Activated CD8-positive, alpha-beta memory T cell treated with anti-CD3 and anti-CD28 coated beads, Interleukin-2, amount 50 U/mL, for 1 hour (primary cell): Measurements from ENCODE around the gene LIF.
"Not testable (repeated sequence)": the region's sequence is repeated elsewhere in the genome, so short reads cannot be mapped to it uniquely, and the experiment has no call there.

Source experiments
- DNase-seq: peaks from one replicate; pipeline ENCODE4 v3.0.0-alpha.2; 2020; ENCODE audit errors: extremely low read depth

LIF gene

DNA sequence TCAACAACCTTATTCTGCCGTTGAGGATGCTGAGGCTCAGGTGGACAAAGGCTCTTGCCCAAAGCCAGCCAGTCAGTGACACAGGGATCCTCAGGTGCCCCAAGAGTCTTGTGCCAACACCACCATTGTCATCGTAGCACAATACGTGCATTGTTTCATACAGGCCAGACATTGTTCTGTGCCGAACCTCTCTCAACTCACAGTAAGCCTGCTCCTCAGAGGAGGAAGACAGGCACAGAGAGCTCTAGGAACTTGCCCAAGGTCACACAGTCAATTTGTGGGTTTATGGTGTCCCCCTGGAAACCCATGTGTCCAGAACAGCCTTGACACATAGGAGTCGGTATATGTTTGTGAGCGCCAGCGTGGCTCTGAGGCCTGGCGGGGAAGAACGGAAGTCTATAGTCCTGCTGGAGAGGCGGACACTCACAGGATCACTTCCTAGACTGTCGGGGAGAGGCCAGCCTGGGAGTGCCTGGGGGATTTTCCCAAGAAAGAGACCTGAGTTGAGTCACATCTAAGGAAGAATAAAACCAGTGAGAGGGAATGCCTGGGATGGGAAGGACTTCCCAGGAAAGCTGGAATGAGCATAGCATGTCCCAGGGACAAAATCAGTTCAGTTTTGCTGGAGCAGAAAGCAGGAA is 20.2 kb downstream of the LIF start:
- no peak for DNase-seq

- no peak for DNase-seq
Measured at GRCh38 chr22:30225220-30225927, 21.2 kb downstream of the LIF start.

GRCh38 chr22:30224161-30224857 is 22.2 kb downstream of the LIF start:
- DNase-seq = no peak

GRCh38 chr22:30223303-30223702 is 23.3 kb downstream of the LIF start:
- DNase-seq = no peak

- no peak for DNase-seq
Measured at GRCh38 chr22:30222321-30222720, 24.2 kb downstream of the LIF start.

DNA sequence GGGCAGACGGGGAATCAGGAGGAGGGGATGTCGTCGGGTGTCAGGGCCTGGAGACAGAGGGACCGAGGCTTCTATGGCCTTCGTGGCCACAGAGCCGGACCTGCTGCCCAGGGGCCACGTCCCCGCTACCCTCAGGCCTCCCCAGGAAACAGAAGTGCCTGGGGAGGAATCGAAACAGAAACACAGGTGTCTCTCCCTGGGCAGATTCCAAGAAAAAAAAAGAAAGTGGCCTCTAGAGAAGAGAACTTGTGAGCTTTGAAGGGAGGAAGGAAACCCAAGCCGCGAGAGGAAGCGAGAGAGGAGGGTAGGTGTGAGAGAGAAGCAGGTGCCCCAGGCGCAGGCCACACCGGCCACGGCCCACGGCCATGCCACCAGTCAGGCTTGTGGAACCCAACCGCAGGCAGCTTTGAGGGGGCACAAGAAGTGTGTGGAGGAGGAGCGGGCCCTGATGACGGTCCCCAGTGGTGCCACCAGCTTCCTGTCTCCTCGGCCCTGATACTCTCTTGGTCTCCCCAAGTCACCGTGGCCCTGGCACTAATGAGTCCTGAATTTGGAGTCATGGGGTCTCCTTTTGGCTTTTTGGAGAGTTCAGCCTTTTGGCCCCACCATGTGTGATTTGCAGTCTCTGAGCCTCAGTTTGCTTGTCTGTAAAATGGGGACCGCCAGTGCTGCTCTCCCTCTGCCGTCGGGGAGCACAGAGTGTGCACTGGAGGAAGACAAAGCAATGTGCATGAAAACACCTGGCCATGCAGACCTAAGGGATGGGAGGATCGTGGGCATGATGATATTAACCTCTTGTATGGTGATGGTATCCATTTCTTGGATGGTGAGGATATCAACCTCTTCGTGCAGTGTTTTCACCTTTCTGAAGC is 25.2 kb downstream of the LIF start:
- peak; percentile 5 for DNase-seq

- DNase-seq = no peak
Measured at GRCh38 chr22:30220338-30221012, 26.1 kb downstream of the LIF start.

GRCh38 chr22:30219668-30220278 is 26.8 kb downstream of the LIF start:
- DNase-seq = no peak

DNA sequence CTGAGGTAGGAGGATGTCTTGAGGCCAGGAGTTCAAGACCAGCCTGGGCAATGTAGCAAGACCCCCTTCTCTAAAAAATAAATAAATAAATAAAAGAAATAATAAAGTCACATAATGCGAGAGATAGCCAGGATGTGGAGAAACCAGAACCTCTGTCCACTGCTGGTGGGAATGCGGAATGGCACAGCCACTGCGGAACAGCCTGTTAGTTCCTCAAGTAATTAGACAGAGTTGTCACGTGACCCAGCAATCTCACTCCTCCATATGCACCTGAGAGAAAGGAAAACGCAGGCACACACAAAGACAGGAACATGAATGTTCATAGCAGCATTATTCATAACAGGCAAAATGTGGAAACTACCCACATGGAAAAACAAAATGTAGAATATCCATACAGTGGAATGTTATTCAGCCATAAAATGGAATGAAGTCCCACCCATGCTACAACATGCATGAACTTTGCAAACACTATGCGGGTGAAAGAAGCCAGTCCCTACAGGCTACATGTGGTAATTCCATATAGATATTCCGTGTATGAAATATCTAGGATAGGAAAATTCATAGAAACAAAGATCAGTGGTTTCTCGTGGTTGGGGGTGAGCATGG is 27.4 kb downstream of the LIF start:
- DNase-seq = no peak

DNA sequence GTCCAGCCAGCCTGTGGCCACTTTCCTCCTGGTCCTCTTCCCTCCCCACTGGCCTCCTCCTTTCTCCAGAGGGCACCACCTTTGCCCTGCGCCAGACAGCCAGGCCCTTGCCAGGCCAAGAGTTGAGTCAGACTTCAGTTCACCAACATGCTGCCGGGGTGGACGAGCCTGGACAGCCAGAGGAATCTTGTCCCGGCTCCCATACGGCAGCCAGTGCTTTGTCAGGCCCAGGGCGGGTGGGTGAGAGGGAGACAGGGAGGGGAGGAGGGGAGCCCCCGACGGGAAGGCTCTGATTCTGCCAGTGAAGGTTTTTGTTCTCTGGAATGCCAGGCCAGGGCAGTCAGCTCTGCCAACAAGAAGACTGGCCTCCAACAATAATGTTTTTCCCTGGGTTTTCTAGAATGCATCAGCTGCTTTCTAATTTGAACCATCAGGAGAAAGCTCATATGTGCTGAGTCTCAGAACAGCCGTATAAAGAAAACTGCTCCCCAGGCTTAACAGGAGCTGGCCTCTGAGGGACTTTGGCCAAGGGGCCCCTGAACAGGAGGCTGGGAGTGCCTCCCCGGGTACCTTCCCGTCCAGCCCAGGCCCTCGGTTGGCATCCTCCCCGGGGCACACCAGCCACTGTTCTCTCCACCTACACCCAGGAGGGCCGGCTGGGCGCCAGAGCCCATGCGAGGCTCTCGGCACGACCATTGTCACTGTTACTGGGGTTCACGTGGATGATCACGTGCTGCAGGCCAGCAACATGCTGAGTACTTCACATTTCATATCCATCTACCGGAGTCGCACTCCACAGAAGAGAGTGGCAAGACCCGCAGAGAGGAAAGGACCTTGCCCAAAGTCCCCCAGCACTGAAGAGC is 28.6 kb downstream of the LIF start:
- DNase-seq = no peak

DNA sequence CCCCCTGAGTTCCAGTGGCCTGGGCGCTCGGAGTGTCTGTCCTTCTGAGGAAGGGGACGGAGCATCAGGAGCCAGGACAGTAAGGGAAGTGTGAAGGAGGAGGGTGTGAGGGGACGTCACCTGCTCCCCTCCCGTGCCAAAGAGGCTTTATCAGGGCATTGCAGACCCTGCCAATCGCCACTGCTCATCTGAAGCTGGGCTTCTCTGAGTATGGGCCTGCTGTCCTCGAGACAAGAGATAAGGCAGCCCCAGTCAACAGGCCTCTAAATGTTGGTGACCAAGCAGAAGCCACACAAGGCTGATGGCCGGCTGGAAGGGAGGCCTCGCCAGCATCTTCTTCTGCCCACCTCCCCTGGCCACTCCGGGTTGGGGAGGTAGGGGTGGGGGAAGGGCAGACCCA is 29.8 kb downstream of the LIF start:
- no peak for DNase-seq

DNA sequence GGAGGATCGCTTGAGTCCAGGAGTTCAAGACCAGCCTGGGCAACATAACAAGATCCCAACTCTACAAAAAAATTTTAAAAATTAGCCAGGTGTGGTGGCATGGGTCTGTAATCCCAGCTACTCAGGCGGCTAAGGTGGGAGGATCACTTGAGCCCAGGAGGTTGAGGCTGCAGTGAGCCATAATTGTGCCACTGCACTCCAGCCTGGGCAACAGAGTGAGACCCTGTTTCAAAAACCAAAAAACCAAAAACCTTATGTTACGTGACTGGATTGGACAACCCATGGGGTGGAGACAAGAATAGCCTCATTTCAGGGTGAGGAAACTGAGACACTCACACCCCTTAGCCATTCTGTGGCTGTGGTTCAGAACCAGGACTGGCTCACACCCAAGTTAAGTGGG is 30.3 kb downstream of the LIF start:
- DNase-seq = not testable (repeated sequence)

DNA sequence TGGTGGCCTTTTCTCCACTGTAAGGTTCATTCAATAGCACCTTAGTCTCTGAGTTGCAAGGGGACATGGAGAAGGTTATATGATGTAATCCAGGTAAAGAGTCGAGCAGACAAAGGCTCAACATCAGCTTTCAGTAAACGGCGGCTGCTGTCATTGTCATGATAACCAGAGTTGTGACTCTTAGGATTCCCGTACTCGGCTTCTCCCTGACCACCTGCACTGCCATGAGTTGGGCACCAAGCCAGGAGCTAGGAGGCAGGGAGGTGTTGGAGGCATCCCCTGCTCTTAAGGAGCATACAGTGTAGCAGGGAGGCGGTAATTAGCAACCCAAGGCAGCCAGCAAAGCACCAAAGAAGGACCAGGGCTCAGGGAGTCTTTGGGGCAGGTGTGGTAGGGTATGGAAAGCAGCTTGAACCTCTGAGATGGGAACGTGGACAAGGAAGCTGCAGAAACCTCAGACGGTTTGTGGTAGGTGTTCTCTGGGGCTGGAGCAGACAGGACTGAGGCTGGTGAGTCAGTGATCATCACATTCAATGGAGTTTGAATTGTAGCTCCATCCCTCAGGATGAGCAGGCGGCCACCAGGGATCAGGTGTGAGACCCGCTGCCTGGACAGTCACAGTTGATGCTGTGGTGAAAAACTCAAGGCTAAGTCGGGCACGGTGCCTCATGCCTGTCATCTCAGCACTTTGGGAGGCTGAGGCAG is 31.7 kb downstream of the LIF start:
- DNase-seq = no peak

DNA sequence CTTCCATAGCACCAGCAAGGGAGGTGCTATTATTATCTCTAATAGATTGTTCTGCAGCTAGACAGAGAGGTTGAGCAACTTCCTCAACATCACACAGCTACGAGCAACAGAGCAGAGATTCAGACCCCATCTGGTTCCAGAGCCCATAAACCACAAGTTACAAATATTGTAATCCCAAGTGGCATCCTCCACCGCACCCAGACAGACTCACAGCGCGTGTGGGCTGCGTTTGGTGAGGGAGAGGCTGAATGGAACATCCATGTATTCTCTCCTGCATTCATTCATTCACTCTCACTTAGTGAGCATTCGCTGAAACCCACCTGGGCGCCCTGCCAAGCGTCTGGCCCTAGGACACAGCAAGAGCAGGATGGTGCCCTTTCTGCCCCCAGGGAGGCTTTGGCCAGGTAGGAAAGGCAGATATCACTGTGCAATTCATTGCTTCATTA is 33.5 kb downstream of the LIF start:
- DNase-seq = no peak

GRCh38 chr22:30212363-30212995 is 34.1 kb downstream of the LIF start:
- DNase-seq = no peak

DNA sequence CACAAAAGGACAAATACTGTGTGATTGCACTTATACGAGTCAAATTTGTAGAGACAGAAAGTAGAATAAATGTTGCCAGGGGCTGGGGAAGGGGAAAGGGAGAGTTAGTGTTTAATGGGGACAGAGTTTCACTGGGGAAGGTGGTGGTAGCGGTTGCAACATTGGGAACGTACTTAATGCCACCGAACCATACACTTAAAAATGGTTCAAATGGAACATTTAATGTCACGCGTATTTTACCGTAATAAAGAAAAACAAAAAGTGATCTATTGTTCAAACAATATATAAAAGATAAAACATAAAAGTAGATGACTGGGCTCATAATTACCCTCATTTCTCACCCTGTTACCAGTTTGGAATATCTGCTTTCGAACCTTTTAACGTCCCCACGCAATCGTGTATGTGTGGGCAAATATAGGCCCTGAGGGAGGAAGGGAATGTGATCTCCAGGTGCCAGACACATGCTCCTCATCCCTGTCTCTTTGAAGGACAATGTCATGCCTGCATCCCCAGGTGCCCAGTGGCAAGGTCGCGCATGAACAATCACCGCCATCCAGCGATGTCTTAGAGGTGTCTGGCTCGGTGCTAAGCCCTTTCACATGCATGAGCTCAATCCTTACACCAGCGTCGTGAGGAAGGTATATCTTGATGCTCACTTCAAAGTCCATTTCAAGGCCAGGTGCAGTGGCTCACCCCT is 35.3 kb downstream of the LIF start:
- no peak for DNase-seq

- DNase-seq = no peak
Measured at GRCh38 chr22:30210235-30210909, 36.2 kb downstream of the LIF start.
